GM12801 (cell line): ENCODE data around the gene TMEM212.

Experiments
- TF ChIP-seq, protein P1 (sequence below): IDR thresholded peaks from one replicate; pipeline ENCODE4 v1.5.1; 2011; ENCODE audit warnings: control low read depth; ENCODE audit not compliant: insufficient read length; ENCODE audit errors: extremely low read depth

Gene TMEM212

DNA sequence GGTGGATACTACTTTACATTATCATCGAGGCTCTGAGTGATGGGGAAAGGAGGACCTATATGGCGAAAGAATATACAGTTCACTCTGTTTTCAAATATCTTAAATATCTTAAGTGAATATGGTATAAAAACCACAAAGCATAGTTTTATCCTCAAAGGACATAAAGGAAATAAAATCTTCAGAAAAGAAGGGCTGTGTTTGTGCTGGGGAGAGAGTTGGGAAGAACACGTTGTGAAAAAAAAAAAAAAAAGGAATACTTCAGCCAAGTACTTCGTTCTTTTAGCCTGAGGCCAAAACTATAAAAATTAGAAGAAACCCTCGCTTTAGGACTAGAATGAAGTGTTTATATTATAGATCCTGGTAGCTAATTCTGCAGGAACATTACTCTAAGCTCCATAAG, 10.2 kb upstream of the TMEM212 start:
- TF ChIP-seq, protein P1, sequence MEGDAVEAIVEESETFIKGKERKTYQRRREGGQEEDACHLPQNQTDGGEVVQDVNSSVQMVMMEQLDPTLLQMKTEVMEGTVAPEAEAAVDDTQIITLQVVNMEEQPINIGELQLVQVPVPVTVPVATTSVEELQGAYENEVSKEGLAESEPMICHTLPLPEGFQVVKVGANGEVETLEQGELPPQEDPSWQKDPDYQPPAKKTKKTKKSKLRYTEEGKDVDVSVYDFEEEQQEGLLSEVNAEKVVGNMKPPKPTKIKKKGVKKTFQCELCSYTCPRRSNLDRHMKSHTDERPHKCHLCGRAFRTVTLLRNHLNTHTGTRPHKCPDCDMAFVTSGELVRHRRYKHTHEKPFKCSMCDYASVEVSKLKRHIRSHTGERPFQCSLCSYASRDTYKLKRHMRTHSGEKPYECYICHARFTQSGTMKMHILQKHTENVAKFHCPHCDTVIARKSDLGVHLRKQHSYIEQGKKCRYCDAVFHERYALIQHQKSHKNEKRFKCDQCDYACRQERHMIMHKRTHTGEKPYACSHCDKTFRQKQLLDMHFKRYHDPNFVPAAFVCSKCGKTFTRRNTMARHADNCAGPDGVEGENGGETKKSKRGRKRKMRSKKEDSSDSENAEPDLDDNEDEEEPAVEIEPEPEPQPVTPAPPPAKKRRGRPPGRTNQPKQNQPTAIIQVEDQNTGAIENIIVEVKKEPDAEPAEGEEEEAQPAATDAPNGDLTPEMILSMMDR, result no peak

GRCh38 chr3:171833789-171834460, 9.2 kb upstream of the TMEM212 start:
- TF ChIP-seq, protein P1, result no peak

DNA sequence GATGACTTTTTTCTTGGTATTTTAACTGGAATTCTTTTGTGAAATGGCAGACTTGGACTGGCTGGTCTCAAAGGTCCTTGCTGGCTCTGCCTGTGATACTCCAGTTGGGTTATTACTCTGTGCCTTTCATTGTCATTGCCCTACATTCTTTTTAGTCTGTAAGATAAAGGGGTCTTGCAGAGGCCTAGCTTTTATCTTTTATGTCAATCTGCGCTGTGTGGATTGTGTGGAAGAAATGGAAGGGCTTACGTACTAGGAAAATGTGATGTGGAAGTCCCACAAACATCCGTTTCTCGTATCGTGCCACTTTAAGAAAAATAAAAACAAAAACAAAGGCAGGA, 8.7 kb upstream of the TMEM212 start:
- TF ChIP-seq, protein P1, result no peak

DNA sequence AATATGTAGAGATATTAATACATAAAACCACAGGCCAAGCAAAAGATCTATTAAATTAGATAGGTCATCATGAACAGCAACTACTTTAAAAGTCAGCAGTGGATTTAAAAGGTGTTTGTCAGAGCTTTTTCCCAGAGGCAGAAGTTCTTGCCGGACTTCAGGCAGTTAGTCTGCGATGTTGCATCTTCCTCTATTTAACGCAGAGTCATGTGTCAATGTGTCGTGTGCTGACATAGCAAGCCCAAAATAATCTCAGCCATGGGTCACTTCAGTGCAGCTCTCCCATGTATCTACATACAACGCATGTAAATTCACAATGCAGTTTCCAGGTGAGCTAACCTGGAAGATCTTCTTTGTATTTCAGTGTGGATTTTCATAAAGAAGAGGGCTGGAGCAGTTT, 8.0 kb upstream of the TMEM212 start:
- TF ChIP-seq, protein P1, result no peak

- TF ChIP-seq, protein P1, result no peak
These were observed 7.5 kb upstream of the TMEM212 start for GRCh38 chr3:171835613-171836012.

DNA sequence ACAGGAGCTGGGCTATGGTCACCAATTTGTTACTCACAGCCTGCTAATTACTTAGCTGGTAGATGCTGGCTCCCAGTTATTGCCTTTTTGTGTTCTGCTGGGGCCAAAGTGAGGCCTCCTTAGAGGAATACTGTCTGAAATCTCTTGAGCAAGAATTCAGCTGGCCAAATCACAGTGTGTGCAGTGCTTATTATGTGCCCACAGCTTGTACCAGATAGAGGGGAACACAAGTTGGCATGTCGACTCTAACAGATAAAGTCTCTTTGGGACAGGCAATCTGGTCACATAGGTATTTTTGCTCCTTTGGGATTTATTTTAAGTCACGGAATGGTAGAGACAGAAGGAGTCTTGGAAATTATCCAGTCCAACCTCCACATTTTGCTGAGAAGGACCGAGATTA, 6.3 kb upstream of the TMEM212 start:
- TF ChIP-seq, protein P1, result no peak

- TF ChIP-seq, protein P1, result no peak
These were observed 5.5 kb upstream of the TMEM212 start for GRCh38 chr3:171837698-171838097.
